Left lung (tissue), 10 donors: ENCODE data around the gene PLPP7. TPM values are rescaled to one million over a fixed set of nuclear protein-coding genes. Genes with fewer than 3 reads are reported as not detected.

Source experiments
- ATAC-seq: fragments of 200-7000 bp; cut with Tn5 transposase; one replicate; pipeline ENCODE4 v1.9.1; 2020; ENCODE audit warnings: moderate library complexity
- DNase-seq, 4 donors: peaks; one replicate each; pipeline ENCODE4 v3.0.0-alpha.2; 2013 to 2020
- H3K27ac ChIP-seq, 2 donors: fragments of 200-600 bp; sonication (generic) in 1 of 2; one replicate each; pipeline versions ENCODE4 v1.5.0 to v1.8.0; 2020 to 2021
- H3K27me3 ChIP-seq, 2 donors: fragments of 200-600 bp; sonication (generic) in 1 of 2; one replicate each; pipeline versions ENCODE4 v1.5.0 to v1.8.0; 2020 to 2021
- H3K36me3 ChIP-seq, 2 donors: fragments of 200-600 bp; sonication (generic) in 1 of 2; one replicate each; pipeline versions ENCODE4 v1.5.0 to v1.8.0; 2020 to 2021
- H3K4me1 ChIP-seq, 2 donors: fragments of 200-600 bp; one replicate each; pipeline ENCODE4 v1.8.0; 2021
- H3K4me3 ChIP-seq, 2 donors: fragments of 200-600 bp; sonication (generic) in 1 of 2; one replicate each; pipeline versions ENCODE4 v1.5.0 to v1.8.0; 2020 to 2021; ENCODE audit warnings: mild to moderate bottlenecking in 1 of 2
- H3K9me3 ChIP-seq, 2 donors: fragments of 200-600 bp; sonication (generic) in 1 of 2; one replicate each; pipeline versions ENCODE4 v1.5.0 to v1.8.0; 2020 to 2021
- intact Hi-C, 2 donors: fragments of 100-400 bp; cut with DNase I; formaldehyde crosslinking; loops; one replicate each; pipeline versions ENCODE4 v1.11.2 to v1.14.2; 2022
- polyA plus RNA-seq, 6 donors: library from polyadenylated mRNA; unstranded; fragments of 120-200 nt; gene quantifications; one replicate each; pipeline ENCODE4 v1.2.1, GENCODE V29; 2013; ENCODE audit not compliant: insufficient read length in 6 of 6
- total RNA-seq, 2 donors: library from RNA; stranded (reverse); fragmentation: NEBNext Ultra II Directional; extraction: Animal tissue kit (Norgen Biotek cat#: 25700); gene quantifications; one replicate each; pipeline ENCODE4 v1.2.1, GENCODE V29; 2021
- TF ChIP-seq, protein P1 (sequence below), 2 donors: fragments of 200-600 bp; sonication (generic) in 1 of 2; IDR thresholded peaks; one replicate each; pipeline versions ENCODE4 v1.5.0 to v1.8.0; 2021; ENCODE audit warnings: antibody characterized with exemption in 2 of 2
- donor health status: DM: no; HTN: yes; CAD: no.
- donor health status: DM: no; HTN: no; CAD: no.

The PLPP7 gene
- total and polyA plus RNA-seq, 8 donors, result 1.1 to 2.3 (median 1.4) TPM

GRCh38 chr9:131282688-131283422, 6.7 kb upstream of the PLPP7 start:
- H3K27ac ChIP-seq, result no peak overlapping the region
- DNase-seq, result no peak
- no peak overlapping the region for H3K4me3 ChIP-seq
- intact Hi-C loops, result no loop called here
- no peak for ATAC-seq
- no peaks in the 10 kb centered on the region for H3K36me3 ChIP-seq
- H3K9me3 ChIP-seq, result no peaks in the 10 kb centered on the region
- H3K4me1 ChIP-seq, result peaks cover 0 to 21% of the 10 kb centered on the region in 2 donors
- peaks cover 12 to 45% of the 10 kb centered on the region in 2 donors for H3K27me3 ChIP-seq
- TF ChIP-seq, protein P1, sequence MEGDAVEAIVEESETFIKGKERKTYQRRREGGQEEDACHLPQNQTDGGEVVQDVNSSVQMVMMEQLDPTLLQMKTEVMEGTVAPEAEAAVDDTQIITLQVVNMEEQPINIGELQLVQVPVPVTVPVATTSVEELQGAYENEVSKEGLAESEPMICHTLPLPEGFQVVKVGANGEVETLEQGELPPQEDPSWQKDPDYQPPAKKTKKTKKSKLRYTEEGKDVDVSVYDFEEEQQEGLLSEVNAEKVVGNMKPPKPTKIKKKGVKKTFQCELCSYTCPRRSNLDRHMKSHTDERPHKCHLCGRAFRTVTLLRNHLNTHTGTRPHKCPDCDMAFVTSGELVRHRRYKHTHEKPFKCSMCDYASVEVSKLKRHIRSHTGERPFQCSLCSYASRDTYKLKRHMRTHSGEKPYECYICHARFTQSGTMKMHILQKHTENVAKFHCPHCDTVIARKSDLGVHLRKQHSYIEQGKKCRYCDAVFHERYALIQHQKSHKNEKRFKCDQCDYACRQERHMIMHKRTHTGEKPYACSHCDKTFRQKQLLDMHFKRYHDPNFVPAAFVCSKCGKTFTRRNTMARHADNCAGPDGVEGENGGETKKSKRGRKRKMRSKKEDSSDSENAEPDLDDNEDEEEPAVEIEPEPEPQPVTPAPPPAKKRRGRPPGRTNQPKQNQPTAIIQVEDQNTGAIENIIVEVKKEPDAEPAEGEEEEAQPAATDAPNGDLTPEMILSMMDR (IDR thresholded peaks at IDR 0.05), result no peak

DNA sequence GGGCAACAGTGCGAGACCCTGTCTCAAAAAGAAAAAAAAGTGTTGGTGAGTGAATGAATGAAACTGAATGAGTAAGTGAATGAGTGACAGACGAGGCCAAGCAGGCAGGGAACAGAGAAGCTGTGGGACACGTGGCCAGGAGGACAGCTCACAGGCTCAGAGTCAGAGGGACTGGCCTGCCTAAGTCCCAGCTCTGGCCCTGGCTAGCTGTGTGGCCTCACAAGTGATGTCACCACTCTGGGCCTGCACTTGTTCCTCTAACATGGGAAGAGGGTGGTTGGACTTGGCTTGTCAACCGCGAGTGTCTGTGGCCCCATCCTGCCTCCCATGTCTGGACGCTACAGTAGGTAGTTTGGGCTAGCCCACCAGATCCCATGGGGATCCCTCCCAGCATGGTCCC, 4.7 kb upstream of the PLPP7 start:
- Histone ChIP-seq H3K27ac (no peak overlapping the region), H3K4me1 (peaks cover 0 to 5% of the 10 kb centered on the region in 2 donors), H3K9me3 (no peaks in the 10 kb centered on the region), H3K4me3 (no peak overlapping the region), H3K36me3 (no peaks in the 10 kb centered on the region), H3K27me3 (peaks cover 12 to 39% of the 10 kb centered on the region in 2 donors)
- intact Hi-C loops, result no loop called here
- TF ChIP-seq, protein P1 (IDR thresholded peaks at IDR 0.05), result no peak
- no peak for DNase-seq
- no peak for ATAC-seq

GRCh38 chr9:131287359-131287758, 2.2 kb upstream of the PLPP7 start:
- no peaks in the 10 kb centered on the region for H3K36me3 ChIP-seq
- ATAC-seq (no peak), DNase-seq (no peak)
- peaks cover 0 to 4% of the 10 kb centered on the region in 2 donors for H3K4me1 ChIP-seq
- intact Hi-C loops, result no loop called here
- TF ChIP-seq, protein P1 (IDR thresholded peaks at IDR 0.05), result no peak
- H3K27ac ChIP-seq, result no peak overlapping the region
- no peaks in the 10 kb centered on the region for H3K9me3 ChIP-seq
- no peak overlapping the region for H3K4me3 ChIP-seq
- peaks cover 4 to 14% of the 10 kb centered on the region in 2 donors for H3K27me3 ChIP-seq

GRCh38 chr9:131288217-131288616, 1.3 kb upstream of the PLPP7 start:
- no peaks in the 10 kb centered on the region for H3K36me3 ChIP-seq
- TF ChIP-seq, protein P1 (IDR thresholded peaks at IDR 0.05), result no peak
- no peak overlapping the region for H3K27ac ChIP-seq
- intact Hi-C loops, result no loop called here
- ATAC-seq, result no peak
- peaks cover 2 to 5% of the 10 kb centered on the region in 2 donors for H3K27me3 ChIP-seq
- H3K9me3 ChIP-seq, result no peaks in the 10 kb centered on the region
- H3K4me3 ChIP-seq, result no peak overlapping the region
- no peaks in the 10 kb centered on the region for H3K4me1 ChIP-seq
- DNase-seq, result no peak

DNA sequence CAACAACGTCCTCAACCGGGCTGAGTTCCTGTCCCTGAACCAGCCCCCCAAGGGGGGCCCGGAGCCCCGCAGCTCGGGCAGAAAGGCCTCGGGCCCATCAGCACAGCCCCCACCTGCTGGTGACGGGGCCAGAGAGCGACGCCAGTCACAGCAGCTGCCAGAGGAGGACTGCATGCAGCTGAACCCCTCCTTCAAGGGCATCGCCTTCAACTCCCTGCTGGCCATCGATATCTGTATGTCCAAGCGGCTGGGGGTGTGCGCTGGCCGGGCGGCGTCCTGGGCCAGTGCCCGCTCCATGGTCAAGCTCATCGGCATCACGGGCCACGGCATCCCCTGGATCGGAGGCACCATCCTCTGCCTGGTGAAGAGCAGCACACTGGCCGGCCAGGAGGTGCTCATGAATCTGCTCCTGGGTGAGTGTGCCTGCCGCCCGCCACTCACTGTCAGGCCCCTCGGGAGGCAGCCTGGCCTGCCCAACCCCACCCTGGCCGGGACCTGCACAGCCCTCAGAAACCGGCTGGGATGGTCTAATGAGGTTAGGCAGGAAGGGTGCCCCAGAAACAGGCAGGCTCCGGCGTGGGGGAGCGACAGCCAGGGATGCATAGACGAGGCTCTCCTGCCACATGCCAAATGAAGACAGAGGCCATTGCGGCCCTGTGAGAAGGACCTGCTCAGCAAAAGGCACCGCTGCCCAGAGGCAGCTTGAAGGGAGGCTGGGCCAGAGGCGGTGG, 678 bp downstream of the PLPP7 start:
- ATAC-seq (peak; percentile 8), DNase-seq (no peak)
- Histone ChIP-seq H3K4me1 (no peaks in the 10 kb centered on the region), H3K27ac (no peak overlapping the region), H3K4me3 (peak overlapping the region; percentile 19 to 31), H3K27me3 (no peaks in the 10 kb centered on the region), H3K36me3 (no peaks in the 10 kb centered on the region), H3K9me3 (no peaks in the 10 kb centered on the region)
- TF ChIP-seq, protein P1 (IDR thresholded peaks at IDR 0.05), result no peak
- intact Hi-C loops, result no loop called here
